Gastrocnemius medialis (tissue), 4 donors: ENCODE results near the gene TUSC7.

Experiments used
- CTCF ChIP-seq, 5 experiments: fragments of 450-650 bp in 3 of 5; fragments of 200-600 bp in 2 of 5; sonication (generic) in 2 of 5; IDR thresholded peaks in 4 of 5; conservative IDR thresholded peaks in 1 of 5; 1 replicate in 4 of 5; 2 replicates in 1 of 5; pipeline ENCODE4 v1.5.1; 2016 to 2019; ENCODE audit warnings: antibody characterized with exemption in 5 of 5, mild to moderate bottlenecking in 3 of 5, moderate library complexity in 3 of 5
- POLR2A ChIP-seq, 2 donors: fragments of 450-650 bp; IDR thresholded peaks; one replicate each; pipeline ENCODE4 v1.6.1; 2017; ENCODE audit warnings: antibody characterized with exemption in 2 of 2, mild to moderate bottlenecking in 2 of 2, moderate library complexity in 2 of 2

- TF ChIP-seq CTCF (IDR thresholded peaks at IDR 0.05 in 4 of 5, conservative IDR thresholded peaks at IDR 0.05 in 1 of 5) = no peak
- no peak for TF ChIP-seq POLR2A (IDR thresholded peaks at IDR 0.05)
These were observed 30.7 kb upstream of the TUSC7 start for GRCh38 chr3:116678853-116679252.
